ENCODE results near the gene E2F2.
A peak's percentile ranks its signal among the peaks of the same experiment; 100 is the strongest.

The E2F2 gene, protein sequence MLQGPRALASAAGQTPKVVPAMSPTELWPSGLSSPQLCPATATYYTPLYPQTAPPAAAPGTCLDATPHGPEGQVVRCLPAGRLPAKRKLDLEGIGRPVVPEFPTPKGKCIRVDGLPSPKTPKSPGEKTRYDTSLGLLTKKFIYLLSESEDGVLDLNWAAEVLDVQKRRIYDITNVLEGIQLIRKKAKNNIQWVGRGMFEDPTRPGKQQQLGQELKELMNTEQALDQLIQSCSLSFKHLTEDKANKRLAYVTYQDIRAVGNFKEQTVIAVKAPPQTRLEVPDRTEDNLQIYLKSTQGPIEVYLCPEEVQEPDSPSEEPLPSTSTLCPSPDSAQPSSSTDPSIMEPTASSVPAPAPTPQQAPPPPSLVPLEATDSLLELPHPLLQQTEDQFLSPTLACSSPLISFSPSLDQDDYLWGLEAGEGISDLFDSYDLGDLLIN

DNA sequence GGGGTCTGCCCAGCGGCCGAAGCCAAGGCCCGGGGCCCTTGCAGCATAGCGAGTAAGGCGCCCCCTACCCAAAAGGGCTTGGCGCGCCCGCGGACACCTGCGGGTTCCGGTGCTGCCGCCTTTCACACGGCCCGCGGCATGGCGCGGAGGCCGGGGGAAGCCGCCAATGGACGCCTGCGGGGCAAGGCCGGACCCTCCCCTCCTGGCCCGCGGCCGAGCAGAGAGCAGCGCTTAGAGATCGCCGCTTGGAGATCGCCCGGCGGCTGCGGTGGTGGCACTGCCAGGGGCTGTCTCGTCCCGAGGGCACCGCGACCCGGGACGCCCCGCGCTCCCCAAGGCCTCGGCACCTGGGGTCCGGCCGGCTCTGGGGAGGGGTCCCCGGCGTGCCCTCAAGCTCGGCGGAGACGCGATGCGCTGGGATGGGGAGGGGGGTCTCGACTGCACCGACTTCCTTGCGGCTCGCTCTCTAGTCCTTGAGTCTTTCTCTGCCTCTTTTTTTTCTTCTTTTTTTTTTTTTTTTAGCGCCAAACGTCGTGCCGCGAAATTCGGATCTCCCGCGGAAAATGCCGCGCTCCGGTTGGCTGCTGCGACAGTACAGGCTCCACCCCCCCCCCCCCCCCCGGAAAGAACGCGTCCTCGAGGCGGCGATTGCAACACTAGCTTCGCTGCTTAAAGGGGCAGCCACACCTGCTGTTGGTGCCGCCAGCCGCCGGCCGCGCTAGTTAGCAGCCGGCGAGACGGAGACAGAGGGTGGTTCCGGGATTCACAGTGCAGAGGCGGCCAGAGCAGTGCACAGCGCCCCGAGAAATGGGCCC, at the start of gene E2F2:
Gene E2F2, minus strand, starts transcription at position 487 of the 815 bp plus-strand sequence. Its CDS starts 440 bp downstream, at position 47.
- DNase-seq, result peak; percentile 87

DNA sequence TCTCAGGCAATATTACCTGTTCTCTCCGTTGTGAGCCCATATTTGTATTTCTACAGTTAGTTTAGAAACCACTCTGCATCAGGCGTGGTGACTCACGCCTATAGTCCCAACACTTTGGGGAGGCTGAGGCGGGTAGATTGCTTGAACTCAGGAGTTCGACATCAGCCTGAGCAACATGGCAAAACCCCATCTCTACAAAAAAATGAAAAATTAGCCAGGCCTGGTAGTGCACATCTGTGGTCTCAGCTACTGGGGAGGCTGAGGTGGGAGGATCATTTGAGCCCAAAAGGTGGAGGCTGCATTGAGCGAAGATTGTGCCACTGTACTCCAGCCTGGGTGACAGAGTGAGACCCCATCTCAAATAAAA, 47.9 kb upstream of the E2F2 start:
- no peak for DNase-seq

DNA sequence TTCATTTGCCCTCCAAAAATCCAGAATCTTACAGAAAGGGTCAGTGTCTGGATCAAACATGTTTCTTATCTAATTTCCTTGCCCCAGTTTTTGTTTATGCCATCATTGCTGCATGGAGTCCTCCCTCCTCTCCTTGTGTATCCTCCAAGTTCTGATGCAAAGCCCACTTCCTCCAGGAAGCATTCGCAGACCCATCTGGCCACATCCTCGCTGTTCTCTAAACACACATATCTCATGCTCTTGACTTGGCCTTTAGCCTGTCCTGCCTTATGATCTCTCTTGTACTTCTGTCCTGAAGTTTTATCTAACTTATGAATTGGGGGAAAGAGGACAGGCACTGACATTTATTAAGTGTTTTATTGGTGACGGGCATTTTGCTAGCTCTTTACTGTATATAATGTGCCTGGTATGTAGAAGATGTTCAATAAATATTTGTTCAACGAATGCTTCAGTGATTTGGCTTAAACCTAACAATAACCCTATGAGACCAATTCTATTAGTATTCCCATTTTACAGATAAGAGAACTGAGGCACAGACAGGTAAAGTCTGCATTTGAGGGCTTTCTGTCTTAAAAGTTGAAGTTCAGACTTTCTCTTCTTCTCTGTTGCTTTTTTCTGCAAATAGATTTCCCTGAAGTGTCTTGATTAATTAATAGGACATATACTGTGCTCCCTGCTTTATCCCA, 47.4 kb upstream of the E2F2 start:
- no peak for DNase-seq

DNA sequence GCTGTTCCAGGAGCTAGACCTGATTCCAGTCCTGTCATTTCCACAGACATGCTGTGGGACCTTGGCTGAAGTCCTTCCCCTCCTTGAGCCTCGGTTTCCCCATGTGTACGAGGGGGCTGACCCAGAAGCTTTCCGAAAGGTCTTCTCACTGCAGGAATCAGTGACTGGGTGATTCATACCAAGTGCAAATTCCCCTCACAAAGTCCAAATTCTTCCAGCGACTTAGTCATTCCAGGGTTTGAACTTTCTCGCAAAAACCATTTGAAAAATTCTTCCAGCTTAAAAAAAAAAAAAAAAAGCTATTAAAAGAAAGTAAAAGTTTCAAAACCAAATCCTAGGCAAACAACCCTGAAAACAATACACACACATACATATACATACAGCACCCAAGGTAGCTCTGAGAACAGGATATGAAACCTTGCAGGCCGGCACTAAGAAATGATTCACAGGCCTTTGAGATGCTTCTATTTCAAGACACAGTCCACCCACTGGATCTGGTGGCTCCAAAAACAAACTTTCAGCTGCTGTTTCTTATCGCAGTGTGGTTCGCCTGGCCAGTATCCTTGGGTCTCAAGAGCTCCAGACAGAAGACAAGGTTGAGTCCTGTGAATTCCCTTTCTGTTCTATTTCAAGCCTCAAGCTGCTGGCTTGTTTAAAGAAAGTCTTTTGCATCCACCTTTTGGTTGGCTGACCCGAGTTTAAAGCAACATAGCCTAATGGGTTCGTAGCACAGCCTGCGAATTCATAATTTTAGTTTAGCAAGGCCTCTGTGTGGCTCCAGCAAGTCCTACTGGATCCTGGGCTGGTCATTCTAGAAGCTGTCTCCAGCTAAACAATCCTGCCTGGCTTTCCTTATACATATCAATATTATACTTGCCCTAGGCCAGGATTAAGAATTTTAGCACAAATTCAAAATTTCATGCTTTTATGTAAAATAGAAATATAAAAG, 46.3 kb upstream of the E2F2 start:
- DNase-seq, result no peak

DNA sequence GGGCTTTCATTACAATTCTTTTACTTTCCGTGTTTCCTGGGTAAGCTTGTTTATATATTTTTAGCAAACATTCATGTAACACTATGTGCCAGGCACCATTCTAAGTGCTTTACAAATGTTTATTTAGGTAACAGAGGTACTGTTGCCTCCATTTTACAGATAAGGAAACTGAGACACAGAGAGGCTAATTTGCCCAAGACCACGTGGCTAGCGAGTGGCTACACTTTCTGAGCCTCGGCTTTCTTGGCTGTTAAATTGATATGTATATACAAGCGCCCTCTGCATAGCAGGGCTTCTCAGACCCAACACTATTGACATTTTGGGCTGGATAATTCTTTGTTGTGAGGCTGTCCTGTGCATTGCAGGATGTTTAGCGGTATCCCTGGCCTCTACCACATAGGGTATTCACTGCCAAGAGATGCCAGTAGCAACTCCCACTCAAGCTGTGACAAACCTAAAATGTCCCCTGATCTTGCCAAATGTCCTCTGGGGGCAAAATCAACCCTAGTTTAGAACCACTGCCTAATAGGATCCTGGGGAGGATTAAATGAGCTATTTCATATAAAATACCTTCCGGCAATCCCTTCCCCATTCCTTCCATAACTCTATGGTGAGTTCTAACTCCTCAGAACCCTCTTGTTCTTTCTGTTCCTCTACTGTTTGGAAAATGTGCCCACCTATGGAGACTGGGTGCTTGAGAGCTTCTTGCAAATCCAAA, 45.5 kb upstream of the E2F2 start:
- no peak for DNase-seq

DNA sequence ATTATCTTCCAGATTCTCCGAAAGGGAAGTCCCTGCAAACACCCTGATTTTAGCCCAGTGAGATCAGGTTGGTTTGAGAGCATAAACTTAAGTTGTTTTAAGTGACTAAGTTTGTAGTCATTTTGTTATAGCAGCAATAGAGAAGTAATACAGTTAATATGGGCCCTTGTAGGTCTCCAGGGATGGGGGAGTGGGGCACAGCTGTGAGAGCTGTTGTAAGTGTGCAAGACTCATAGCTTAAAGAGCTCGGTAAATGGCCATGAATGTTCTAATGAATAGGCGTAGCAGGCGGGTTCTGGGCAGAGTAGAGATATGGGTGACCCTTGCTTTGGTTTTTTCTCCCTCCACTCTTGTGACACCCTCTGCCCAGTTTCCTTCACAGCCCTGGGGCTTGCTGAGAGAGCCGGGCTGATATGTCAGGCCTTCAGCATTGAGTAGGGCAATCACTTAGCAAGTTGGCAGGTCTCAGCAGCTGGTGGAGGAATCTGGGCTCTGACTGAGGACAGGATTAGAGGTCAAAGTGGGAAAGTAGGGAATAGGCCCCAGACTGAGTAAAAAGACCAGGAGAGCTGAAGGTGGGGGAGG, 44.3 kb upstream of the E2F2 start:
- DNase-seq, result no peak

DNA sequence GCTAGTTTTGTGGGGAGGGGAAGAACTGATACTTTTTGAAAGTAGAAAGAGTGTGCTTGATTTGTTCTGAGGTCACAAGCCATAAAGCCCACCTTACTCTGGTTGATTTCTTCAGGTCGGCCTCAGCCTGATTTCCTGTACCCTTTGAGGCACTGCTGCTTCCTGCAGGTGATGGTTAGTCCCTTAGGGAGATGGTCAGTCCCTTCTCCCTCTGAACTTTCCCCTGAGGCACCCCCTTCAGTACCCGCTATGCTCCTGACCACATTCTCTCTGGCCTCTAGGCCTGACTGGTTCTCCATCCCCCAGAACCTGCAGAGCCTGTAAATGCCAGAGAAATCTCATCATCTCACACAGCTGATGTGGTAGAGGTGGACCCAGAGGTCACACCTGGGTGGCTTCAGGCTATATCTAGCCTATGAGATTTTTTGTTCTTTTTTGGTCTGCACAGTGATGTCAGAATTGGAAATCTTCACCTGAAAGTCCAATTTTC, 43.3 kb upstream of the E2F2 start:
- DNase-seq, result no peak

DNA sequence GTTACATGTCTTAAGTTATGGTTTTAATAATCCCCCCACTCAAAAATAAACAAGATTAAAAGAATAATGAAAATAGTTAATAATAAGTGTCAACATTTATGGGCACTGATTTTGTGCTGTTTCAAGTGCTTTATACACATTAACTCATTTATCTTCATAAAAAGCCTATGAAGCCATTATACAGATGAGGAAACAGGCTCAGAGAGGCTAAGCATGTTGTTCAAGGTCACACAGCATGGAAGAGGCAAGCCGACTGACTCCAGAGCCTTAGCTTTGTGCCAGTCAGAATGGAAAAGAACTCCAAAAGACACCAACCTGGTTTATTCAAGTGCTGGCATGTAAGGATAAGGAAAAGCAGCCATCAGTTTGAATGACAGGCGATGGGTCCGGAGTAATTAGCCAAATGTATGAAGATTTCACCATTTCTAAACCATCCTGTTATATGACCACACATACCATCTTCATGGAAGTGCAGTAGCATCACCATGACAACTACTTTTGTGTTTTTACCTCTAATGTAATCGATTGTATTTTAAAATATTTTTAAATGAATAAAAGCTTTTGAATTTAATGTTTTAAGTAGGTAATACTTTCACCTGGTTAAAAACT, 42.6 kb upstream of the E2F2 start:
- DNase-seq, result no peak

DNA sequence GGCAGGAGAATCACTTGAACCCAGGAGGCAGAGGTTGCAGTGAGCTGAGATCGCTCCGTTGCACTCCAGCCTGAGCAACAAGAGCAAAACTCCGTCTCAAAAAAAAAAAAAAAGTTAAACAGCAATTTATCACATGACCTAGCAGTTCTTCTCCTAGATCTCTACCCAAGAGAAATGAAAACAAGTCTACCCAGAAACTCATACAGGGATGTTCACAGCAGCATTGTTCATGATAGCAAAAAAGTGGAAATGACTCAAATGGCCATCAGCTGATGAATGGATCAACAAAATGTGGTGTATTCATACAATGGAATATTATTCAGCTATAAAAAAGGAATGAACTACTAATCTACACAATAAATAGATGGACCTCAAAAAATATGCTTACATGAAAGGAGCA, 40.4 kb upstream of the E2F2 start:
- no peak for DNase-seq

DNA sequence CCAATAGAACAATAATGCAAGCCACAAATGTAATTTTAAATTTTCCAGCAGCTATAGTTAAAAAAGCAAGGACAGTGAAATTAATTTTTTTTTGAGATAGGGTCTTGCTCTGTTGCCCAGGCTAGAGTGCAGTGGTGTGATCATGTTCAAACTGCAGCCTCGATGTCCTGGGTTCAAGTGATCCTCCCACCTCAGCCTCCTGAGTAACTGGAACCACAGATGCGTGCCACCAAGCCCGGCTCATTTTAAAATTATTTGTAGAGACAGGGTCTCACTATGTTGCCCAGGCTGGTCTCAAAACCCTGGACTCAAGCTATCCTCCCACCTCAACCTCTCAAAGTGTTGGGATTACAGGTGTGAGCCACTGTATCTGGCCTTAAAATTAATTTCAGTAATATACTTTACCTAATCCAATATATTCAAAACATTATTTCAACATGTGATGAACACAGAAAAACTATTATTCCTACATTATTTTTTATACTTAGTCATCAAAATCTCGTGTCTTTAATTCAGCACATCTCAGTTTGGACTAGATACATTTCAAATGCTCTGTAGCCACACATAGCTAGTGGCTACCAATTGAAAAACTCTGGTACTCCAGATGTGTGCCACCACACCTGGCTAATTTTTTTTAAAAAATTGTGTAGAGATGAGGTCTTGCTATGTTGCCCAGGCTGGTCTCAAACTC, 39.1 kb upstream of the E2F2 start:
- no peak for DNase-seq

DNA sequence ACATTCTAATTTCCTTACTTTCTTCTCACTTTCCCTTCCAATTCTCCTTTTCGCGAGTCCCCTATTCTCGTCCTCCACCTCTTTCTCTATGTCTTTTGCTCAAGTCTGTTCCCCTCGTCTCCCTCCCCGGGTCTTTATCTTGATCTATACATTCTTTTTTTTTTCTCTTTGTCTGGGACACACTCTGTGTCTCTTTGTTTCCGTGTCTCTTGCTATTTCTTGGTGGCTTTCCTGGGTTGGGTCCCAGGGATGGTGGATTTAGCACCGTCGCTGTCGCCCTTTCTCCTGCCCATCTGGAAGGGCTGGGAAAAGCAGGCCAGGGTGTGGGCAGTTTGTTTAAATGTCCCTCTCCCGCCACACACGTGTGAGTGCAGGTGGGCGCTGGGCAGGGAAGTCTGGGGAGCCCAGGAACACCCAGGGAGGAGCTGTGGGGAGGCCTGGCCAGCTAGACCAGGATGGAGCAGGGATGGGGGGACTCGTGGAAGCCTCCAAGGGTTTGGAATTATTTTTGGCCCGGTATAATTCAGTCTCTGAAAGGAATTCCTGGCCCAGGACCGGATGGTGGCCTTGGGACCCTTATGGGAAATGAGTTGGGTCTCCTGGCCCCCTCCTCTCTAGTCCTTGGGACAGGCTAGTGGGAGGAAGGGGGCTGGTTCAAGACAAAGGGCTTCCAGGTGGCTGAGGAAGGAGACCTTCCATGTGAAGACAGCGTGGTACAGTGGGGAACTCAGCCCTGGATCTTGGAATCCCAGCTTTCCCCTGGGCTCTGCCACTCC, 37.8 kb upstream of the E2F2 start:
- no peak for DNase-seq

DNA sequence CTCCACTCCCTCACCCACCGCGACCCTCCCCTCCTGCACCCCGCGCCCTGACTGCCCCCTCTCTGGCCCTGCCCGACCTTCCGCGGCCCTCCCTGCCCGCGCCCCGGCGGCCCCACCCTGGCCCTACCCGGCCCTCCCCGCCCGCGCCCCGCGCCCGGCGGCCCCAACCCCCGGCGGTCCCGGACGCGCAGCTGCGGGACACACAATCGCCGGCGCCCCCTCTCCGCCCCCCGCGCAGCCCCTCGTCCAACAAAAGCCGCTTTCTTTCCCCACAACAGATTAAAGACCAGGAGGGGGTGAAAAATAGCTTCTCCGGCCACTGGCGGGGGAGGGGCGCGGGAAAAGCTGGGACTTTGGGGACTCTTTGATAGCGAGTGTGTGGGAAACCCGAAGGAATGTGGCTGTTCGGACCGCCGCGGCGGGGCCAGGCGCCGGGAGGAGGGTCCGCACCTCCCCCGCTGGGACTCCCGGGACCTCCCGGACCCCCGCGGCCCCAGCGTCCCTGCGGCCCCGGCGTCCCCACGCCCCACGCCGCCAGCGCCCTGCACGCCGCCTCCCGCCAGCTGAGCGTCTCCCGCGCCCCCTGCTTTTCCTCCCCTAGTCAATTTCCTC, 37.1 kb upstream of the E2F2 start:
- no peak for DNase-seq

DNA sequence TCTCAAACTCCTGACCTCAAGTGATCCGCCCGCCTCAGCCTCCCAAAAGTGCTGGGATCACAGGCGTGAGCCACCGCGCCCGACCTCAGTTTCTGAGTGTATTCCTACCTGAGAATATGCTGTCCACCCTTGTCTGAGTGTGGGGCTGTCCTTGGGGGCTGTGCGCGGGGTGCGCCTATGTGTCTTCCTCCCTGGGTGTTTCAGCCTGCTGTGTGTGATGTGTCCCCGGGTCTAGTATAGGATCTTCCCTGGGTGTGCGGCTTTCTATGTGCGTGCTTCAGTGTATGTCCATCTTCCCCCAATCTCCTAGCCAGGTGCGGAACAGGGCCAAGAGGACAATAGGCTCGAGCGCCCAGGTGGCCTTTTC, 36.6 kb upstream of the E2F2 start:
- DNase-seq, result no peak

DNA sequence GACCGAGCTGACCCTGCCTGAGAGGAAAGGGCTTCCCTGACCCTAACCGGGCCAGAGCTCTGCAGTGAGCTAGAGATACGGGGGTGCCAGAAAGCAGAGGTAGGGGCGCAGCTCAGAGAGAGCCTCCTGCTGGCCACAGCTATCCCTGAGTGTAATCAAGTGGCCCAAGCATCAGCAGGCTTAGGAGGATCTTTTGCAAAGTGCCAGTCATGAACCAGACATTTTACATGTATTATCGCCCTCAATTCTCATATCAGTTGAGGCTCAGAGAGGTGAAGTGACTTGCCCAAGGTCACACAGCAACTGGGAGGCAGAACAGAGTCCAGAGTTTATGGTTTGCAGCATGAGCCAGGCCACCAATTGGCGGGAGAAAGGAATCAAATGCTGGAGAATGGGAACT, 35.3 kb upstream of the E2F2 start:
- no peak for DNase-seq

DNA sequence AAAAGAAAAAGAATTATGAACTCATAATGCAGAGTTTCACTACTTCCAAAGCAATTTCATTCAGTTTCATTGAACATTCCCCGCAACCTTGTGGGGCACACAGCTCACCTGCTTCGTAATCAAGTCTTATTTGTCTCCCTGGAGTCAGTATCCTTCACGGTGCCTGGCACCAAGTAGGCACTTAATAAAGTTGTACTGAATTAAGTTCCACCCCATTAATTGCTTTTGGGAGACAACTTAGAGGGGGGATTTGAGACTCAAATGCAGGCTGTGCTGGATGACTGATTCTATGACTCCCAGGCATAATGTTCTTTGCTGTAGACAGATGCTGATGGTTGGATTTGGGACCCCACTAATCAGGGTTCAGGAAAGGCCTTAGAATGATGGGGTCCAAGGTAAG, 34.7 kb upstream of the E2F2 start:
- no peak for DNase-seq

DNA sequence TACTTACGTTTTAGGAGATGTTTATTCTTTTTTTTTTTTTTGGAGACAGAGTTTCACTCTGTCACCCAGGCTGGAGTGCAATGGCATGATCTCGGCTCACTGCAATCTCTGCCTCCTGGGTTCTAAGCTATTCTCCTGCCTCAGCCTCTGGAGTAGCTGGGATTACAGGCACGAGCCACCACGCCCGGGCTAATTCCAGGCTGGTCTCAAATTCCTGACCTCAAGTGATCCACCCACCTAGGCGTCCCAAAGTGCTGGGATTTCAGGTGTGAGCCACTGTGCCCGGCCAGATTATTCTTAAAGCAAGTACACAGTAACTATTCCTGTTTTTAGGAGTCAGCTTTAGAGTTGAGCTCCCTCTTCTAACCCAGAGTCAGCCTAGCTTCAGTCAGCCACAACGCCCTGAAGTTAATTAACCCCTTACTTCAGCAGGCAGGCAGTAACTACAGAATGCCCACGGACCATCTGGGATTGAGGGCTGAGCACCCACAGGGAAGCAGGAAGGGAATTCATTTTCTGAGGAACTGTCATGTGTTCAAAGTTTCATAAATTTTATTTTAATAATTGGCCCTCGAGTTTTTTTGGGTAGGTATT, 33.6 kb upstream of the E2F2 start:
- no peak for DNase-seq

DNA sequence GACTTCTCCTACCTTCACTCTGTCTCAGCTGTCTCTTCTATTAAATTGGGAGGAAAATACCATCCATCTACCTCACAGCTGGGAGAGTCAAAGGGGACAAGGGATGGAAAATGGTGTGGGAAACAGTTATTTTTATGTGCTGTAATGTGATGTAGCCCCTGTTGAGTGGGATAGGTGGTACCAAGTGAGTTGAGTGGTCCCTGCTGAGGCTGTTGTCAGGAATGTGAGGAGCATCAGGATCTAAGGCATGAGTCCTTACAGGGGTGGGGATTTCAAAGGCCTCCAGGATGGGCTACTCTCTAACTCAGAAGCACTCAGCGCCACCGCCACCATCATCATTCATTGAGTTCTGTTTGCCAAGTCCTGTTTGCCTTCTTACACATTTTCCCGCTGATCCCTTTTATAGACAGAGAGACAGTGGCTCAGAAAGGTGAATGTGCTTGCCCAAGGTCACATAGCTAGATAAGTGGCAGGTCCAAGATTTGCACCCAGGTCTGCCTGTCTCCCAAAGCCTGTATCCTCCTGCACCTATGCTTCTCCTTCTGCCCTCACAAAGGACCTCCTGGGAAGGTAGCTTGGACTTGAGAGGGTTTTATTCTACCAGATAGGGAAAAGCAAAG, 32.8 kb upstream of the E2F2 start:
- DNase-seq, result no peak

DNA sequence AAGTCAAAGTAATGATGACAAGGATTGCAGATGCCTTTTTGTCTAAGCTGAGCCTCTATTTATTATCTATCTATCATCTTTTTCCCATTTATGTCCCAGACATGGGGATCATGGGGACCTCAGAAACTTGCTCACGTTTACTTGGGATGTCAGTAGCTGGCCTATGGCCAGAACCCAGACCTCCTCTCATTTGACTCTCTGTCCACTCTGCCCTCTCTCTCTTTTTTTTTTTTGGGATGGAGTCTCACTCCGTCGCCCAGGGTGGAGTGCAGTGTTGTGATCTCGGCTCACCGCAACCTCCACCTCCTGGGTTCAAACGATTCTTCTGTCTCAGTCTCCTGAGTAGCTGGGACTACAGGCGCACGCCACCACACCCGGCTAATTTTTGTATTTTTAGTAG, 32.0 kb upstream of the E2F2 start:
- no peak for DNase-seq

All from hematopoietic multipotent progenitor cell treated with erythropoietin and hydrocortisone succinate and interleukin-3 and kit ligand, for 8 days (in vitro differentiated cells).